GM12878 (cell line): ENCODE data around the gene DISP3. TPM values are rescaled to one million over a fixed set of nuclear protein-coding genes. Genes with fewer than 3 reads are reported as not detected.

Experiments used
- ATAC-seq: fragments of 200-7000 bp; cut with Tn5 transposase; 3 replicates; pipeline ENCODE4 v1.9.1; 2020; ENCODE audit warnings: mild to moderate bottlenecking, moderate library complexity
- BruUV-seq: library from RNA; stranded (reverse); fragments of 400-500 nt; replicated peaks from 2 replicates; lab custom pipeline; 2021; lab: Mats Ljungman, UMichigan
- CTCF ChIA-PET: fragments of 300-600 bp; sonication (Branson Sonifier 250); formaldehyde crosslinking; extraction: SDS; loops from one replicate; lab custom pipeline; 2021; ENCODE audit warnings: inconsistent platforms; lab: Yijun Ruan, JAX
- POLR2A ChIA-PET: fragments of 350-600 bp; formaldehyde crosslinking; extraction: SDS; loops from one replicate; lab custom pipeline; 2021; ENCODE audit warnings: inconsistent platforms; lab: Charles Lee
- RAD21 ChIA-PET: fragments of 300-600 bp; sonication (Branson Sonifier 250); formaldehyde crosslinking; loops from one replicate; lab custom pipeline; 2023; ENCODE audit warnings: antibody characterized with exemption; ENCODE audit not compliant: unreplicated experiment; lab: Charles Lee
- SMC1A ChIA-PET: fragments of 300-600 bp; sonication (Branson Sonifier 250); formaldehyde crosslinking; loops from one replicate; lab custom pipeline; 2023; ENCODE audit not compliant: unreplicated experiment, uncharacterized antibody; lab: Charles Lee
- DNase-seq: peaks from one replicate; pipeline ENCODE4 v3.0.0-alpha.2; 2011; ENCODE audit warnings: low read depth, low spot score
- FAIRE-seq: peaks from 3 replicates; lab custom pipeline; 2011; peaks lifted over from hg19 to GRCh38; lab: Jason Lieb, UNC
- H2AFZ ChIP-seq: 2 replicates; pipeline ENCODE4 v1.6.0; 2011; ENCODE audit warnings: low read depth, low read length, control low read depth; ENCODE audit not compliant: control insufficient read depth
- H3K27ac ChIP-seq: 2 replicates; pipeline ENCODE4 v1.5.1; 2011; ENCODE audit warnings: control low read depth; ENCODE audit not compliant: control insufficient read depth, insufficient read depth
- H3K27me3 ChIP-seq, 2 experiments: replicated peaks in 1 of 2; 2 replicates each; pipeline versions ENCODE4 v1.6.0 to v1.6.1; 2011; ENCODE audit warnings: low read length in 1 of 2; ENCODE audit not compliant: control insufficient read depth in 2 of 2, insufficient read depth in 2 of 2
- H3K36me3 ChIP-seq, 2 experiments: 2 replicates each; pipeline ENCODE4 v1.5.1; 2011; ENCODE audit warnings: low read length in 1 of 2; ENCODE audit not compliant: control insufficient read depth in 2 of 2, insufficient read depth in 2 of 2
- H3K4me1 ChIP-seq: 2 replicates; pipeline ENCODE4 v1.6.1; 2011; ENCODE audit warnings: mild to moderate bottlenecking, low read length, moderate library complexity, mixed read lengths; ENCODE audit not compliant: control insufficient read depth, insufficient read depth
- H3K4me2 ChIP-seq: 2 replicates; pipeline ENCODE4 v1.6.0; 2011; ENCODE audit warnings: control low read depth; ENCODE audit not compliant: control insufficient read depth, insufficient read depth
- H3K4me3 ChIP-seq: fragments of 200-600 bp; sonication (generic); 2 replicates; pipeline ENCODE4 v1.5.1; 2016
- H3K79me2 ChIP-seq: 2 replicates; pipeline ENCODE4 v1.6.0; 2011; ENCODE audit warnings: low read length; ENCODE audit not compliant: control insufficient read depth, insufficient read depth
- H3K9ac ChIP-seq: 2 replicates; pipeline ENCODE4 v1.8.0; 2011; ENCODE audit warnings: low read length, control low read depth, mixed read lengths; ENCODE audit not compliant: control insufficient read depth, insufficient read depth
- H3K9me3 ChIP-seq: replicated peaks from 3 replicates; pipeline ENCODE4 v1.5.1; 2011; ENCODE audit warnings: mild to moderate bottlenecking, low read length; ENCODE audit not compliant: control insufficient read depth, insufficient read depth
- H4K20me1 ChIP-seq: 2 replicates; pipeline ENCODE4 v1.6.0; 2011; ENCODE audit not compliant: control insufficient read depth, insufficient read depth
- HCFC1 ChIP-seq: fragments of 150-350 bp; IDR thresholded peaks from 2 replicates; pipeline ENCODE4 v1.6.1; 2014; ENCODE audit warnings: low read length
- IRF4 ChIP-seq: IDR thresholded peaks from 2 replicates; pipeline ENCODE4 v1.6.1; 2011; ENCODE audit warnings: low read depth, low read length
- LARP7 ChIP-seq: fragments of 450-650 bp; IDR thresholded peaks from 2 replicates; pipeline ENCODE4 v1.6.1; 2017; ENCODE audit warnings: mild to moderate bottlenecking
- MEF2A ChIP-seq: IDR thresholded peaks from 2 replicates; pipeline ENCODE4 v1.6.1; 2011; ENCODE audit warnings: low read depth, mild to moderate bottlenecking, low read length, moderate library complexity; ENCODE audit not compliant: insufficient read depth
- MEF2B ChIP-seq: fragments of 450-650 bp; IDR thresholded peaks from 2 replicates; pipeline ENCODE4 v1.6.1; 2018; ENCODE audit warnings: mild to moderate bottlenecking, moderate library complexity; ENCODE audit not compliant: partially characterized antibody, poor library complexity, severe bottlenecking
- NFYB ChIP-seq: IDR thresholded peaks from 2 replicates; pipeline ENCODE4 v1.6.1; 2011; ENCODE audit warnings: low read depth, mild to moderate bottlenecking, low read length, improper control_type of control experiment, moderate library complexity; ENCODE audit not compliant: insufficient read depth
- NR2C1 ChIP-seq: fragments of 450-650 bp; IDR thresholded peaks from 2 replicates; pipeline ENCODE4 v1.6.1; 2017; ENCODE audit warnings: antibody characterized with exemption, mild to moderate bottlenecking, moderate library complexity
- SIX5 ChIP-seq: IDR thresholded peaks from 2 replicates; pipeline ENCODE4 v1.6.1; 2011; ENCODE audit warnings: mild to moderate bottlenecking, low read depth, low read length, moderate library complexity; ENCODE audit not compliant: severe bottlenecking
- TAF1 ChIP-seq: IDR thresholded peaks from 2 replicates; pipeline ENCODE4 v1.6.1; 2011; ENCODE audit warnings: mild to moderate bottlenecking, low read depth, low read length, borderline replicate concordance
- ZBED1 ChIP-seq: IDR thresholded peaks from 2 replicates; pipeline ENCODE4 v1.6.1; 2016; ENCODE audit warnings: borderline replicate concordance
- ZNF207 ChIP-seq: fragments of 450-650 bp; IDR thresholded peaks from 2 replicates; pipeline ENCODE4 v1.6.1; 2014; ENCODE audit warnings: antibody characterized with exemption, mild to moderate bottlenecking, borderline replicate concordance
- ZSCAN29 ChIP-seq: fragments of 450-650 bp; IDR thresholded peaks from 2 replicates; pipeline ENCODE4 v1.6.1; 2017; ENCODE audit warnings: mild to moderate bottlenecking, moderate library complexity
- ZZZ3 ChIP-seq: IDR thresholded peaks from 2 replicates; pipeline ENCODE4 v1.6.1; 2011; ENCODE audit warnings: low read depth; ENCODE audit not compliant: control insufficient read depth, insufficient read length
- WGBS: methylation state at CpG from one replicate; pipeline ENCODE4 v1.1.6; 2016; ENCODE audit warnings: low lambda C conversion rate; ENCODE audit not compliant: insufficient replicate concordance, insufficient coverage; ENCODE audit errors: missing lambda C conversion rate; 5-methylcytosine and 5-hydroxymethylcytosine counted together
- in situ Hi-C: fragments of 300-500 bp; cut with MboI; formaldehyde crosslinking; loops from 9 replicates; pipeline ENCODE4 v1.14.3; 2018; ENCODE audit warnings: mixed read lengths
- intact Hi-C: fragments of 100-400 bp; cut with micrococcal nuclease; formaldehyde crosslinking; loops from one replicate; pipeline ENCODE4 v1.14.2; 2022; ENCODE audit not compliant: unreplicated experiment
- polyA plus RNA-seq, 11 experiments: library from polyadenylated mRNA; depleted of rRNA in 4 of 11; unstranded in 6 of 11; stranded (reverse) in 5 of 11; fragments of >200 nt; fragmentation: Nextera tagmentation in 4 of 11; fragmentation: Illumina TruSeq in 1 of 11; extraction: Ambion mirVana in 4 of 11; extraction: Trizol in 1 of 11; gene quantifications; 1 replicate in 1 of 11; 2 replicates in 10 of 11; pipeline versions ENCODE4 v1.2.1 to v1.2.3, GENCODE V29; 2011 to 2016; ENCODE audit warnings: inconsistent platforms in 2 of 11, missing spikeins in 2 of 11, low read depth in 1 of 11
- total RNA-seq, 4 experiments: library from RNA; depleted of rRNA in 3 of 4; stranded (reverse); fragments of >200 nt in 3 of 4; fragmentation: Illumina TruSeq in 1 of 4; extraction: Trizol in 1 of 4; gene quantifications; 2 replicates each; pipeline versions ENCODE4 v1.2.1 to v1.2.3, GENCODE V29; 2013 to 2021
- TF ChIP-seq, protein P1 (sequence below): fragments of 450-650 bp; IDR thresholded peaks from 2 replicates; pipeline ENCODE4 v1.6.1; 2017; ENCODE audit warnings: mild to moderate bottlenecking, low read depth, inconsistent platforms; ENCODE audit not compliant: poor library complexity, severe bottlenecking
- TF ChIP-seq, protein P2 (sequence below): fragments of 450-650 bp; conservative IDR thresholded peaks from 2 replicates; pipeline ENCODE4 v1.6.1; 2017; ENCODE audit warnings: mild to moderate bottlenecking, moderate library complexity

Gene DISP3
- total and polyA plus RNA-seq, 10 of the 15 experiments (the other 5 are each of a cell fraction or from before 2014, with no cell fraction given), result under 0.01 to 0.18 (median 0.09) TPM; not detected in 2

DNA sequence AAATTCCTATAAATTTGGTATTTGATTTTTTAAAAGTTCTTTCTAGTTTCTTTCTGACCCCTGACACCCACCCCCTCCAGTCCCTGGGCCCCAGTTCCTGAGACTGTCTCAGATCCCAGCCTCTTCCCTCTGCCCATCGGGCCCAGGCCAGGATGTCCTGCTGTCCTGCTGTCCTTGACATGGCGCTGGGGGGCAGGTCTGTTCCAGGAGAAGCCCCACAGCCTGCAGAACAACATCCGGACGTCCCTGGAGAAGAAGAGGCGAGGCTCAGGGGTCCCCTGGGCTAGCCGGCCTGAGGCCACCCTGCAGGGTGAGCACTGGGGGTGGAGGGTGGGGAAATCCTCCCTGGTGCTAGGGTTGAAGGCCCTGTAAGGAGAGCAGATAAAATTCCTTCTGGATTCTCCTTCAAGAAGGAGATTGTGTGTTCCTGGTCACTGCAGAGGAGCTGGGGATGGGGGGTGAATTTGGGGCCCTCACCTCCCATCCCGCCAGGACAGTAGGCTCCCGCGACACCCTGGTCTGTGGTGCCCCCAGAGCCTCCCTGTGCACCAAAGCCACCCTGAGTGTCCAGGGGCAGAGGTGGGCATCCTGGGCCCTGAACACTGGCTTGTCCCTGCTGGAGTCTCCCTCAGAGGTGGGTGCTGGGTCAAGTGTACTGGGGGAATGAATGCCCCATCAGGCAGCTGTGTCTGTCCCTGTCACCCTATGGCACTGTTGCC is 45.0 kb downstream of the DISP3 start (continued):
- TF ChIP-seq TAF1 (no peak), LARP7 (no peak), SIX5 (no peak), ZNF207 (no peak), ZSCAN29 (no peak), ZBED1 (no peak), ZZZ3 (no peak)

DNA sequence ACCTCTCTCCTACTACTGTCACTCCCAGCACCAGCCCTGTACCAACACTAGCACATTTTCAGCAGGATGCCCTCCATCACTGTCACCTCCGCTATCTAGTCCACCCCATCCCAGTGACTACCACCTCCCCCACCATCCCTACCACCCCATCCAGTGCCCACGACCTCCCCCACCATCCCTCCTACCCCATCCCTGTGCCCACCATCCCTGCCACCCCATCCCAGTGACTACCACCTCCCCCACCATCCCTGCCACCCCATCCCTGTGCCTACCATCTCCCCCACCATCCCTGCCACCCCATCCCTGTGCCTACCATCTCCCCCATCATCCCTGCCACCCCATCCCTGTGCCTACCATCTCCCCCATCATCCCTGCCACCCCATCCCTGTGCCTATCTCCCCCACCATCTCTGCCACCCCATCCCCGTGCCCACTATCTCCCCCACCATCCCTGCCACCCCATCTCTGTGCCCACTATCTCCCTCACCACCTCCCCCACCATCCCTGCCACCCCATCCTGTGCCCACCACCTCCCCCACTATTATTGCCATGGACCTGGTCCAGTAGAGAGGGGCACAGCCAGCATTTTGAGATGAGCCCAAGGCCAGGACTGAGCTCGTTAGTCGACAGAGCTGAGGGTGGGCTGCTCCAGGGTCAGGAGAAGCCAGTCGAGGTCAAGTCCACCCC is 45.7 kb downstream of the DISP3 start:
- no peaks in the 10 kb centered on the region for H4K20me1 ChIP-seq
- CTCF ChIA-PET, result no interaction called here
- no peak overlapping the region for H3K4me3 ChIP-seq
- no peak overlapping the region for H3K9ac ChIP-seq
- no peak overlapping the region for H2AFZ ChIP-seq
- no peak overlapping the region for H3K4me2 ChIP-seq
- FAIRE-seq, result no peak
- 10% methylated on average over 5 of the region's 6 CpGs for WGBS
- H3K4me1 ChIP-seq, result no peaks in the 10 kb centered on the region
- SMC1A ChIA-PET, result no interaction called here
- in situ Hi-C loops (no loop called here), intact Hi-C loops (no loop called here)
- no TSS peak for BruUV-seq
- no peak overlapping the region for H3K27ac ChIP-seq
- POLR2A ChIA-PET, result no interaction called here
- no peak for ATAC-seq
- H3K9me3 ChIP-seq, result no peaks in the 10 kb centered on the region
- no peak for DNase-seq
- H3K79me2 ChIP-seq, result no peaks in the 10 kb centered on the region
- H3K27me3 ChIP-seq, result no peaks in the 10 kb centered on the region
- no peaks in the 10 kb centered on the region for H3K36me3 ChIP-seq
- RAD21 ChIA-PET, result no interaction called here
- TF ChIP-seq IRF4, result no peak
- no peak for TF ChIP-seq MEF2A
- TF ChIP-seq, protein P1, sequence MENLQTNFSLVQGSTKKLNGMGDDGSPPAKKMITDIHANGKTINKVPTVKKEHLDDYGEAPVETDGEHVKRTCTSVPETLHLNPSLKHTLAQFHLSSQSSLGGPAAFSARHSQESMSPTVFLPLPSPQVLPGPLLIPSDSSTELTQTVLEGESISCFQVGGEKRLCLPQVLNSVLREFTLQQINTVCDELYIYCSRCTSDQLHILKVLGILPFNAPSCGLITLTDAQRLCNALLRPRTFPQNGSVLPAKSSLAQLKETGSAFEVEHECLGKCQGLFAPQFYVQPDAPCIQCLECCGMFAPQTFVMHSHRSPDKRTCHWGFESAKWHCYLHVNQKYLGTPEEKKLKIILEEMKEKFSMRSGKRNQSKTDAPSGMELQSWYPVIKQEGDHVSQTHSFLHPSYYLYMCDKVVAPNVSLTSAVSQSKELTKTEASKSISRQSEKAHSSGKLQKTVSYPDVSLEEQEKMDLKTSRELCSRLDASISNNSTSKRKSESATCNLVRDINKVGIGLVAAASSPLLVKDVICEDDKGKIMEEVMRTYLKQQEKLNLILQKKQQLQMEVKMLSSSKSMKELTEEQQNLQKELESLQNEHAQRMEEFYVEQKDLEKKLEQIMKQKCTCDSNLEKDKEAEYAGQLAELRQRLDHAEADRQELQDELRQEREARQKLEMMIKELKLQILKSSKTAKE, result no peak
- no peak for TF ChIP-seq NR2C1
- TF ChIP-seq HCFC1, result no peak
- TF ChIP-seq NFYB, result no peak
- TF ChIP-seq, protein P2, sequence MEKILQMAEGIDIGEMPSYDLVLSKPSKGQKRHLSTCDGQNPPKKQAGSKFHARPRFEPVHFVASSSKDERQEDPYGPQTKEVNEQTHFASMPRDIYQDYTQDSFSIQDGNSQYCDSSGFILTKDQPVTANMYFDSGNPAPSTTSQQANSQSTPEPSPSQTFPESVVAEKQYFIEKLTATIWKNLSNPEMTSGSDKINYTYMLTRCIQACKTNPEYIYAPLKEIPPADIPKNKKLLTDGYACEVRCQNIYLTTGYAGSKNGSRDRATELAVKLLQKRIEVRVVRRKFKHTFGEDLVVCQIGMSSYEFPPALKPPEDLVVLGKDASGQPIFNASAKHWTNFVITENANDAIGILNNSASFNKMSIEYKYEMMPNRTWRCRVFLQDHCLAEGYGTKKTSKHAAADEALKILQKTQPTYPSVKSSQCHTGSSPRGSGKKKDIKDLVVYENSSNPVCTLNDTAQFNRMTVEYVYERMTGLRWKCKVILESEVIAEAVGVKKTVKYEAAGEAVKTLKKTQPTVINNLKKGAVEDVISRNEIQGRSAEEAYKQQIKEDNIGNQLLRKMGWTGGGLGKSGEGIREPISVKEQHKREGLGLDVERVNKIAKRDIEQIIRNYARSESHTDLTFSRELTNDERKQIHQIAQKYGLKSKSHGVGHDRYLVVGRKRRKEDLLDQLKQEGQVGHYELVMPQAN, result no peak
- no peak for TF ChIP-seq MEF2B
